Skeletal muscle satellite cell (primary cell): Measurements from ENCODE around the gene HES4.

Source experiments
- H3K27me3 ChIP-seq: 2 replicates; pipeline ENCODE4 v1.7.0; 2013; ENCODE audit warnings: low read length; ENCODE audit not compliant: control insufficient read depth, insufficient read depth
- H3K36me3 ChIP-seq: 2 replicates; pipeline ENCODE4 v1.7.0; 2013; ENCODE audit warnings: mild to moderate bottlenecking, control low read depth, low read length; ENCODE audit not compliant: insufficient read depth
- H3K4me1 ChIP-seq: 2 replicates; pipeline ENCODE4 v1.7.0; 2013; ENCODE audit warnings: low read length; ENCODE audit not compliant: control insufficient read depth, insufficient read depth
- H3K4me2 ChIP-seq: 2 replicates; pipeline ENCODE4 v1.7.0; 2013; ENCODE audit warnings: mild to moderate bottlenecking, low read length
- H3K4me3 ChIP-seq: 2 replicates; pipeline ENCODE4 v1.7.0; 2013; ENCODE audit warnings: low read length
- H3K9ac ChIP-seq: 2 replicates; pipeline ENCODE4 v1.7.0; 2013; ENCODE audit warnings: mild to moderate bottlenecking, low read depth, low read length, moderate library complexity
- H3K9me3 ChIP-seq: replicated peaks from 2 replicates; pipeline ENCODE4 v1.7.0; 2013; ENCODE audit warnings: mild to moderate bottlenecking, control low read depth, low read length

Gene HES4

DNA sequence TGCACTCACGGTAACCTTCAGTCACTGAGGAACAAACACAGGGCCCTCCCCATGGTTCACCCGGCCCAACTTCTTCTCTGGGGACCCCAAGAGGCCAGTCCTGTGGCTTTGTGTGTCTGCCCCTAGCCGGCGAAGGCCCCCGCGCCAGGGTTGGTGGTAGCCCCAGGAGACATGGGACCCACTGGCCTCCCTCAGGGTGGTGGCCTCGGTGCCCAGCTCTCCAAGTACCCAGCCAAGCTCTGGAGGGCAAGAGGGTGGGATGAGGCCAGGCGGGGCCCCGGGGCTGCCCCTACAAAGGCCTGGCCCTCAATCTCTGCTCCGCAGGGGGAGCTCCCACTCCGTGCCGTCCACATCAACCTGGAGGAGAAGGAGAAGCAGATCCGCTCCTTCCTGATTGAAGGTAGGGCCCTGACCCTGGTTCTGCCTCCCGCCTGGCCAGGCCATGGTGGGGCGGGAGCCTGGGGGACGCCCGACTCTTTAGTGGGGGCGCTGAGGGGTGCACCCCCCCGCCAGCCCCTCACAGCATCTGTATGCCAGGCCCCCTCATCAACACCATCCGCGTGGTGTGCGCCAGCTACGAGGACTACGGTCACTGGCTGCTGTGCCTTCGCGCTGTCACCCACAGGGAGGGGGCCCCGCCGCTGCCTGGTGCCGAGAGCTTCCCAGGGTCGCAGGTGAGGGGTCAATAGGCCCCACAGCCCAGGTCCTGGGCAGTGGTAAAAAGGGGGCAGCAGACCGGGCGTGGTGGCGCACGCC, 28.0 kb downstream of the HES4 start:
- H3K36me3 ChIP-seq = no peaks in the 10 kb centered on the region
- H3K27me3 ChIP-seq = peaks cover 26% of the 10 kb centered on the region
- peaks cover 13% of the 10 kb centered on the region for H3K4me1 ChIP-seq
- no peaks in the 10 kb centered on the region for H3K9me3 ChIP-seq
- no peak overlapping the region for H3K4me3 ChIP-seq
- no peak overlapping the region for H3K9ac ChIP-seq
- no peak overlapping the region for H3K4me2 ChIP-seq

DNA sequence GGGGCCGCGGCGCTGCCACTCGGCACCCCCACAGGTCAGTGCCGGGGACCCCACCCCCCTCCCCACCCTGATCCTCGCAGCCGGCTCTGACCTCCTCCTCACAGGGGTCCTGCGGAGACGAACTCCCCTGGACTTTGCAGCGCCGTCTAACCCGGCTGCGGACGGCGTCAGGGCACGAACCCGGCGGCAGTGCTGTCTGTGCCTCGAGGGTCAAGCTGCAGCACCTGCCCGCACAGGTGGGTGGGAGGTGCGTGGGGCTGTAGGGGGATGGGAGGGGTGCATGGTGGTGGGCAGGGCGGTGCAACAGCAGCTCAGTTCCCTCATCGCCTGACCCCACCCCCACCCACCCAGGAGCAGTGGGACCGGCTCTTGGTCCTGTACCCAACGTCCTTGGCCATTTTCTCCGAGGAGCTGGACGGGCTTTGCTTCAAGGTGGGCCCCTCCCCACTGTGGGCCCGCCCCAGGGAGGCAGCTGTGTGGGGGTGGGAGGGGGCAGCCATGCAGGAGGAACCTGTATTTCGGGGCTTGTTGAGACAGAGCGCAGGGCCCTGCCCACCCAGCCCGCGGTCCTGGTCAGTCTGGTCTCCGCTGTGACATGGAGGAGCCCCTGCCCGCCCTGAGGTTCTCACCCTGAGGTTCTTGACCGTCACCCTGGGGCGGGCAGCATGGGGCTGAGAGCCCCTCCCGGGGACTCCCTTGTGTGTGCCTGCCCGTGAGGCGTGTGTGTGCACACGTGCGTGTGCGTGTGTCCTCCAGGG, 28.7 kb downstream of the HES4 start:
- no peak overlapping the region for H3K9ac ChIP-seq
- no peak overlapping the region for H3K4me3 ChIP-seq
- H3K4me1 ChIP-seq = peaks cover 16% of the 10 kb centered on the region
- peaks cover 26% of the 10 kb centered on the region for H3K27me3 ChIP-seq
- H3K36me3 ChIP-seq = no peaks in the 10 kb centered on the region
- H3K4me2 ChIP-seq = no peak overlapping the region
- no peaks in the 10 kb centered on the region for H3K9me3 ChIP-seq

DNA sequence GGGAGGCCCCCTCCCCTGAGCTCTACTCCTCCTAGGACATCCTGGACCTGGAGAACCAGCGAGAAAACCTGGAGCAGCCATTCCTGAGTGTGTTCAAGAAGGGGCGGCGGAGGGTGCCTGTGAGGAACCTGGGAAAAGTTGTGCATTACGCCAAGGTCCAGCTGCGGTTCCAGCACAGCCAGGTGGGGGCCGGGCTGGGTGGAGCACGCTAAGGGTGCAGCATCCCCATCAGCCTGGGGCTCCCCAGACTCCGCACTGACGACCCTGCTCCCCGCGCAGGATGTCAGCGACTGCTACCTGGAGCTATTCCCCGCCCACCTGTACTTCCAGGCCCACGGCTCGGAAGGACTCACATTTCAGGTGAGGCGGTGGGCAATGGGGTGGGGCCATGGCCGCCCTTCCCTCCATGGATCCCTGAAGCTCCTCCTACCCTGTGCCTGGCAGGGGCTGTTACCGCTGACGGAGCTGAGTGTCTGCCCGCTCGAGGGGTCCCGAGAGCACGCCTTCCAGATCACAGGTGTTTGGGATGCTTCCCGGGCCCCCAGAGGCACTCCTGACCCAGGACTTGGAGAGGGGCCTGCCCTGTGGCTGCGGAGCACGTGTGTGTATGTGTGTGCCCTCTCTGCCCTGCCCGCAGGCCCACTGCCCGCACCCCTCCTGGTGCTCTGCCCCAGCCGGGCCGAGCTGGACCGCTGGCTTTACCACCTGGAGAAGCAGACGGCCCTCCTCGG, 29.5 kb downstream of the HES4 start:
- Histone ChIP-seq H3K4me3 (no peak overlapping the region), H3K4me2 (no peak overlapping the region), H3K27me3 (peaks cover 21% of the 10 kb centered on the region), H3K9ac (no peak overlapping the region), H3K4me1 (peaks cover 17% of the 10 kb centered on the region), H3K36me3 (no peaks in the 10 kb centered on the region), H3K9me3 (no peaks in the 10 kb centered on the region)

DNA sequence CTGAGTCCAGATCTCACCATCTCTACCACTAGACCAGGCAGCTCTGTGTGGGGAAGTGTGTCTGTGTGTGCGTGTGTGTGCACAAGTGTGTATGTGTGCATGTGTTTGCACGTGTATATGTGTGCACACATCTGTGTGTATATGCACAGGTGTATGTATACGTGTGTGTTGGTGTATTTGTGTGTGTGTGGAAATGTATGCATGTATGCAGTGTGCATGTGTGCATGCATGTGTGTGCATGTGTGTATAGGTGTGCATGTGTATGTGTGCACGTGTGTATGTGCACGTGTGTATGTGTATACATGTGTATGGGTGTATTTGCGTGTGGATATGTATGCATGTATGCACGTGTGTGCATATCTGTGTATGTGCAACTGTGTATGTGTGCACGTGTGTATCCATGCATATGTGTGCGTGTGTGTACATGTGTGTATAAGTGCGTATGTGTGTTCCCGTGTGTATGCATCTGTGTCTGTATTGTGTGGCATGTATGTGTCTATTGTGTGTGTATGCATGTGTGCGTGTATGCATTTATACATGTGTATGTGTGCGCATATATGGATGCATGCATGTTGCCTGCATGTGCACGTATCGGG, 30.5 kb downstream of the HES4 start:
- H3K4me3 ChIP-seq = no peak overlapping the region
- no peaks in the 10 kb centered on the region for H3K9me3 ChIP-seq
- no peaks in the 10 kb centered on the region for H3K36me3 ChIP-seq
- peaks cover 20% of the 10 kb centered on the region for H3K27me3 ChIP-seq
- H3K4me2 ChIP-seq = no peak overlapping the region
- no peak overlapping the region for H3K9ac ChIP-seq
- H3K4me1 ChIP-seq = peaks cover 17% of the 10 kb centered on the region

DNA sequence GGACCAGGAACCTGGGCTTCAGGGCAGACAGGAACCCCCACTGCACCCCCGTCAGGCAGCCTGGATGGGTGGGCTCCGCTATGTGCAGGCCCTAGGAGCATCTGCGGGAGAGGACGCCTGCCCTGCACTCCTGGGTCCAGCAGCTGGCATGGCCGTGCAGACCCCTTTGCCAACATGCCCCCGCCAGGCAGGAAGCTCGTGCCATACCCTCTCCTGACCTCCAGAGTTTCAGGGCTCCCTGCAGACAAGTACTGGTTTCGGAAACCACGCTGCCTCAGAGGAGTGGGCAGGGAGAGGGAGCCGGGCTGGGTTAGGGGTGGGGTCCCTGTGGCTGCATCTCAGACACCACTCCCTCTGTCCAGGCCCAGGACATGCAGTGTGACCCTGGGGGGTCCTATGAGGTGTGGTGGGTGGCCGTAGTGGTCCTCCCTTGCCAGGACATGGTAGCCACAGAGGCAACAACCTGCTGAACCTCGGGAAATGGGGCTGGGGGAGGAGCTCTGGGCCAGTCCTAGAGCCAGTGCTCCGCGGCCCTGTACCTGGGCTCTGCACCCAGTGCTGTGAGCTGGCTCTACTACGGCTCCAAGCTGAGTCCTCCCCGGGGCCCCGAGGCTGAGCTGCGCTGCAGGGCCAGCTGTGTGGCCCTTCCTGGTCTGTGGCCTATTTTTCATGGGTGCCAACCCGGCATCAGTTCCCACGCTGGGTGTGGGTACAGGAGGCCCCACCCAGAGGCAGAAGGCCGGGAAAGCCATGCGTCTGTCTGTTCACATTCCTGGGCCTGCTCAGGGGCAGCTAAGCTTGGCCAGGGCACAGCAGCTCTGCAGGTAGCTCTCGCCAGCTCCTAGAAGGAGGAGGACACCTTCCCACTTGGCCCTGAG, 32.2 kb downstream of the HES4 start:
- H3K4me2 ChIP-seq = peak overlapping the region; percentile 100
- H3K9ac ChIP-seq = no peak overlapping the region
- no peak overlapping the region for H3K4me3 ChIP-seq
- H3K36me3 ChIP-seq = peaks cover 15% of the 10 kb centered on the region
- peaks cover 17% of the 10 kb centered on the region for H3K4me1 ChIP-seq
- no peaks in the 10 kb centered on the region for H3K9me3 ChIP-seq
- peaks cover 16% of the 10 kb centered on the region for H3K27me3 ChIP-seq

DNA sequence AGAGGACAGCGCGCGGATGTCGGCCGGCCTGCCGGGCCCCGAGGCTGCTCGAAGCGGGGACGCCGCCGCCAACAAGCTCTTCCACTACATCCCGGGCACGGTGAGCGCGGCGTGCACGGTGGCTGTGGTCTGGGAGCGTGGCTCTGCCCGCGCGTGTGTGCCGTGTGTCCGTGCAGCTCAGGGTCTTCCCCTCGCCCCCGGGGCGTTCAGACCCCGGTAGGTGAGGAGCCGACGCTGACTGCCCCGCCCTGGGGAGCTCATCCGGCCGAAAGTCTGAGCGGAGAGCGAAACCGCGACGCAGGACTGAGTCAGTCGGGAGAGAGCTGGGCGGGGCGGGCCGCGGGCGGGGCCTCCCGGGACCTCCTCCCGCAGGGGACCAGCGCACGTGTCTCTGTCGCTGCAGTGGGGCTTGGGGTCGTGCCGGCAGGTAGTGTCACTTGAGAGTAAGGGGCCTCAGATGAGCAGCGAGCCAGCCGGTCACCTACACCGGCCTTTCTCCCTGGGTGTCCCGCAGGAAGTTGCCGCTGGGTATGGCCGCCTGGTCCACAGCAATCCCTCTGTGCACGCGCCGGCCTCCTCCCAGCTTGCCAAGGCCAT, 33.1 kb downstream of the HES4 start:
- no peaks in the 10 kb centered on the region for H3K9me3 ChIP-seq
- peak overlapping the region; percentile 78 for H3K9ac ChIP-seq
- peaks cover 18% of the 10 kb centered on the region for H3K4me1 ChIP-seq
- H3K4me3 ChIP-seq = peak overlapping the region; percentile 92
- H3K36me3 ChIP-seq = peaks cover 22% of the 10 kb centered on the region
- peaks cover 10% of the 10 kb centered on the region for H3K27me3 ChIP-seq
- peak overlapping the region; percentile 100 for H3K4me2 ChIP-seq

DNA sequence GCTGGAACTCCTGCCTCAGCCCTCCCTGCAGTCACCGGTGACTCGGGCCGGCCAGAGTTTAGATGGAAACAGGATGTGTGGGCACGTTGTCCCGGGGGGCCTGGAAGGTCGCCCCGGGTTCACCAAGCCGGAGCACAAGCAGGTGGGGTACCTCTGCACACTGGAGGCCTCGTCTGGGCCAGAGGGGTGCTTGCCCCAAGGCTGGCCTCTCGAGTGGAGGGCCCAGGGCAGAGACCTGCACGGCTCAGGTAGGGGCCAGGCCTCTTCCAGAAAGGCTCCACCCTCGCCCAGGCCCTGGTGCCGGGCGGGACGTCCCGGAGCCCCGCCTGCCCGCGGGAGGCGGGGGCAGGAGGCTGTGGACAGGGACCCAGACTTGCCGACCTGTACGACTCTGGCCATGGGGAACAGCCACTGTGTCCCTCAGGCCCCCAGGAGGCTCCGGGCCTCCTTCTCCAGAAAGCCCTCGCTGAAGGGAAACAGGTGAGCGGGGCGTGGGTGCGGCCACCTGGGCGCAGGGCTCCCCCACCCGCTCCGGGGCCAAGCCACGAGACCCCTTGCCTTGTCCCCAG, 33.7 kb downstream of the HES4 start, which contains the start of gene PLEKHN1:
TSS of gene PLEKHN1 (plus strand) at position 348 of the 569 bp plus-strand sequence. CDS start at position 398, 50 bp downstream.
- peaks cover 23% of the 10 kb centered on the region for H3K4me1 ChIP-seq
- no peaks in the 10 kb centered on the region for H3K9me3 ChIP-seq
- peak within 1 kb of the TSS; percentile 92 for H3K4me3 ChIP-seq
- peak within 1 kb of the TSS; percentile 78 for H3K9ac ChIP-seq
- H3K27me3 ChIP-seq = peaks cover 7% of the 10 kb centered on the region
- peaks cover 22% of the 10 kb centered on the region for H3K36me3 ChIP-seq
- peak within 1 kb of the TSS; percentile 100 for H3K4me2 ChIP-seq

DNA sequence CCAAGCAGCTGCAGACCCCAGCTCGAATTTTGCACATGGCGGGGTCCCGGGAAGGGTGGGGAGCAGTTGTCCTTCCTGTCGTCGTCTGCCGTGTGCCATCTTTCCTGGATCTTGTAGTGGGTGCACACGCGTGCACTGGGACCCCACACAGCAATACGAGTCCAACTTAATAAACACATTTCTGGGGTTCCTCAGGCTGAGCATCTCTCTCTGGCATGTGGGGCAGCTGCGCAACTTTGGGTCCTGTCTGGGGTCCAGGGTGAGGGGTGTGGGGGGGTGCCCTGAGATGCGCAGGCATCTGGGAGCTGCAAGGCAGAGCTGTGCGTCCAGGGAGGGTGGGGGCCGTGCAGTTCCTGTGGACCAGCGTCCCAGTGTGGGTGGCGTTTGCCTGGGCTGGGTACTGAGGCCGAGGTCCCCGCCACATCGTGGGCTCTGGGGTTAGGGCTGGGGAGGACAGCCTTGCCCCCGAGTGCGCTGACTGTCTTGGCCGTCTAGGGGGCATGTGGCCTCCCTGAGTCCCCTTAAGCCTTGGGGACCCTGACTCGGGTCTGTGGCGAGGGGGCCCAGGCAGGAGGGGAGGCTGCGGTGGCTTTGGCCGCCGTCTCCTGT, 34.3 kb downstream of the HES4 start:
- H3K4me1 ChIP-seq = peaks cover 25% of the 10 kb centered on the region
- H3K9me3 ChIP-seq = no peaks in the 10 kb centered on the region
- peak overlapping the region; percentile 78 for H3K9ac ChIP-seq
- H3K36me3 ChIP-seq = peaks cover 22% of the 10 kb centered on the region
- peak overlapping the region; percentile 100 for H3K4me2 ChIP-seq
- H3K27me3 ChIP-seq = peaks cover 6% of the 10 kb centered on the region
- peak overlapping the region; percentile 92 for H3K4me3 ChIP-seq

DNA sequence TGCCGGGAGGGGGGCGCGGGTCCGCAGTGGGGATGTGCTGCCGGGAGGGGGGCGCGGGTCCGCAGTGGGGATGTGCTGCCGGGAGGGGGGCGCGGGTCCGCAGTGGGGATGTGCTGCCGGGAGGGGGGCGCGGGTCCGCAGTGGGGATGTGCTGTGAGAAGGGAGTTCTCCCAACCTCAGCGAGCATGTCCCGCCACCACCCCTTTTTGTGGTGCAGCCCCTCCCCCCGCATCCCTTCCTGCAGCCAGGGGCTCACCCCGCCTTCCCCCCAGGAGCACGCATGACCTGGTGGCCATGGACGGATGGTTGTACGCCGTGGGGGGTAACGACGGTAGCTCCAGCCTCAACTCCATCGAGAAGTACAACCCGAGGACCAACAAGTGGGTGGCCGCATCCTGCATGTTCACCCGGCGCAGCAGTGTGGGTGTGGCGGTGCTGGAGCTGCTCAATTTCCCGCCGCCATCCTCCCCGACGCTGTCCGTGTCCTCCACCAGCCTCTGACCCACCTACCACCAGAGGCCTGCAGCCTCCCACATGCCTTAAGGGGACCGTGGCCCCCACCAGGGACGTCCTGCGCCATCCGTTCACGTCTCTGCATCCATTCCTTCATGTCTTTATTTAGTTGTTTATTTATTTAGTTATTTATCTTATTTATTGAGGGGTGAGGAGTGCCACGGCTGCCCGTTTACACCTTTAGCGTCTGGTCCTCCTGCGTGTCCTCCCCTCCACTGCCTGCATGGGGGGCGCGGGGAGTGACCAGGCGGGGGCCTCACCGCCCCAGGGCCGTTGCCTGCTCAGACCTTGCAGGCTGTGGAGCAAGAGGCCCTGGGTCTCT, 35.0 kb downstream of the HES4 start:
- peaks cover 25% of the 10 kb centered on the region for H3K4me1 ChIP-seq

More for the DNA sequence above, 35.0 kb downstream of the HES4 start:
- peaks cover 22% of the 10 kb centered on the region for H3K36me3 ChIP-seq
- no peak overlapping the region for H3K4me2 ChIP-seq
- no peak overlapping the region for H3K4me3 ChIP-seq
- H3K27me3 ChIP-seq = no peaks in the 10 kb centered on the region
- no peaks in the 10 kb centered on the region for H3K9me3 ChIP-seq
- H3K9ac ChIP-seq = no peak overlapping the region
